ENCODE results near the gene GLUD1.
"Not testable (repeated sequence)": the region's sequence is repeated elsewhere in the genome, so short reads cannot be mapped to it uniquely, and the experiment has no call there.

Gene GLUD1

GRCh38 chr10:87013528-87013927 is 81.1 kb downstream of the GLUD1 start:
- not testable (repeated sequence) for H3K36me3 ChIP-seq (ENCODE audit: control insufficient read depth, insufficient read depth, low read length, severe bottlenecking); H3K27me3 ChIP-seq (replicated peaks; ENCODE audit: control insufficient read depth, insufficient read depth, low read length); H3K9ac ChIP-seq (ENCODE audit: low read length); H3K4me1 ChIP-seq (ENCODE audit: control insufficient read depth, insufficient read depth, low read length); H3K4me3 ChIP-seq (ENCODE audit: low read length); H3K9me3 ChIP-seq (ENCODE audit: control insufficient read depth, low read length); DNase-seq (ENCODE audit: low read depth)

- not testable (repeated sequence) for DNase-seq (ENCODE audit: low read depth); H3K36me3 ChIP-seq (ENCODE audit: control insufficient read depth, insufficient read depth, low read length, severe bottlenecking); H3K4me3 ChIP-seq (ENCODE audit: low read length); H3K27me3 ChIP-seq (replicated peaks; ENCODE audit: control insufficient read depth, insufficient read depth, low read length); H3K4me1 ChIP-seq (ENCODE audit: control insufficient read depth, insufficient read depth, low read length); H3K9me3 ChIP-seq (ENCODE audit: control insufficient read depth, low read length); H3K9ac ChIP-seq (ENCODE audit: low read length)
Measured at GRCh38 chr10:87009134-87009696, 85.4 kb downstream of the GLUD1 start.

GRCh38 chr10:87008303-87008702 is 86.3 kb downstream of the GLUD1 start:
- DNase-seq (ENCODE audit: low read depth); H3K27me3 ChIP-seq (replicated peaks; ENCODE audit: control insufficient read depth, insufficient read depth, low read length); H3K4me1 ChIP-seq (ENCODE audit: control insufficient read depth, insufficient read depth, low read length); H3K4me3 ChIP-seq (ENCODE audit: low read length); H3K9ac ChIP-seq (ENCODE audit: low read length); H3K9me3 ChIP-seq (ENCODE audit: control insufficient read depth, low read length); H3K36me3 ChIP-seq (ENCODE audit: control insufficient read depth, insufficient read depth, low read length, severe bottlenecking): not testable (repeated sequence)

GRCh38 chr10:87007674-87008073 is 87.0 kb downstream of the GLUD1 start:
- not testable (repeated sequence) for H3K4me3 ChIP-seq (ENCODE audit: low read length); H3K9ac ChIP-seq (ENCODE audit: low read length); H3K9me3 ChIP-seq (ENCODE audit: control insufficient read depth, low read length); H3K27me3 ChIP-seq (replicated peaks; ENCODE audit: control insufficient read depth, insufficient read depth, low read length); H3K4me1 ChIP-seq (ENCODE audit: control insufficient read depth, insufficient read depth, low read length); DNase-seq (ENCODE audit: low read depth); H3K36me3 ChIP-seq (ENCODE audit: control insufficient read depth, insufficient read depth, low read length, severe bottlenecking)

GRCh38 chr10:87007124-87007523 is 87.5 kb downstream of the GLUD1 start:
- peak; percentile 50 for DNase-seq (ENCODE audit: low read depth)
- not testable (repeated sequence) for H3K4me3 ChIP-seq (ENCODE audit: low read length); H3K27me3 ChIP-seq (replicated peaks; ENCODE audit: control insufficient read depth, insufficient read depth, low read length); H3K9me3 ChIP-seq (ENCODE audit: control insufficient read depth, low read length); H3K9ac ChIP-seq (ENCODE audit: low read length); H3K36me3 ChIP-seq (ENCODE audit: control insufficient read depth, insufficient read depth, low read length, severe bottlenecking); H3K4me1 ChIP-seq (ENCODE audit: control insufficient read depth, insufficient read depth, low read length)

- Histone ChIP-seq H3K9ac (ENCODE audit: low read length) (no peak overlapping the region), H3K4me3 (ENCODE audit: low read length) (no peak overlapping the region), H3K9me3 (ENCODE audit: control insufficient read depth, low read length) (no peaks in the 10 kb centered on the region), H3K4me1 (ENCODE audit: control insufficient read depth, insufficient read depth, low read length) (peaks cover 12% of the 10 kb centered on the region), H3K36me3 (ENCODE audit: control insufficient read depth, insufficient read depth, low read length, severe bottlenecking) (no peaks in the 10 kb centered on the region), H3K27me3 (replicated peaks; ENCODE audit: control insufficient read depth, insufficient read depth, low read length) (no peaks in the 10 kb centered on the region)
- peak; percentile 50 for DNase-seq (ENCODE audit: low read depth)
Measured at GRCh38 chr10:87000491-87000890, 94.2 kb downstream of the GLUD1 start.
